NCI-H2196 treated with DMSO at 0.1 percent for 48 hours (cell line): ENCODE measurements around the gene ELAC1.
"Not testable (repeated sequence)": the region's sequence is repeated elsewhere in the genome, so short reads cannot be mapped to it uniquely, and the experiment has no call there.

ENCODE experiments used
- DNase-seq: peaks from one replicate; lab custom pipeline; 2025; ENCODE audit not compliant: unreplicated experiment; lab: John Stamatoyannopoulos, UW

The ELAC1 gene

GRCh38 chr18:50970006-50970405 lies 2.2 kb downstream of the ELAC1 start:
- DNase-seq: no peak

- DNase-seq: not testable (repeated sequence)
Observed at GRCh38 chr18:50972404-50972803, 4.6 kb downstream of the ELAC1 start.

GRCh38 chr18:50973367-50974126 lies 5.7 kb downstream of the ELAC1 start:
- no peak for DNase-seq

GRCh38 chr18:50977037-50977760 lies 9.4 kb downstream of the ELAC1 start:
- DNase-seq: no peak

- no peak for DNase-seq
Observed at GRCh38 chr18:50981381-50981780, 13.5 kb downstream of the ELAC1 start.

- DNase-seq: no peak
Observed at GRCh38 chr18:50982086-50982801, 14.4 kb downstream of the ELAC1 start.

GRCh38 chr18:50982802-50983179 lies 15.0 kb downstream of the ELAC1 start:
- DNase-seq: no peak

GRCh38 chr18:50986360-50987087 lies 18.7 kb downstream of the ELAC1 start:
- no peak for DNase-seq

GRCh38 chr18:50987261-50987660 lies 19.4 kb downstream of the ELAC1 start:
- no peak for DNase-seq

GRCh38 chr18:50989711-50990110 lies 21.9 kb downstream of the ELAC1 start:
- DNase-seq: no peak

- no peak for DNase-seq
Observed at GRCh38 chr18:50992351-50992762, 24.5 kb downstream of the ELAC1 start.

- DNase-seq: no peak
Observed at GRCh38 chr18:50994031-50994430, 26.2 kb downstream of the ELAC1 start.

GRCh38 chr18:51003174-51003573 lies 35.3 kb downstream of the ELAC1 start:
- DNase-seq: not testable (repeated sequence)

- DNase-seq: no peak
Observed at GRCh38 chr18:51006061-51006818, 38.4 kb downstream of the ELAC1 start.

- DNase-seq: no peak
Observed at GRCh38 chr18:51006948-51007789, 39.3 kb downstream of the ELAC1 start.

GRCh38 chr18:51007790-51008139 lies 39.9 kb downstream of the ELAC1 start:
- DNase-seq: no peak

GRCh38 chr18:51009072-51009471 lies 41.2 kb downstream of the ELAC1 start:
- no peak for DNase-seq

GRCh38 chr18:51010218-51010617 lies 42.4 kb downstream of the ELAC1 start:
- no peak for DNase-seq

GRCh38 chr18:51011709-51012108 lies 43.9 kb downstream of the ELAC1 start:
- no peak for DNase-seq

GRCh38 chr18:51012441-51012840 lies 44.6 kb downstream of the ELAC1 start:
- no peak for DNase-seq
